Right cardiac atrium (tissue), 5 donors: ENCODE results near the gene PFKFB4. TPM values are rescaled to one million over a fixed set of nuclear protein-coding genes. Genes with fewer than 3 reads are reported as not detected.
A peak's percentile ranks its signal among the peaks of the same experiment; 100 is the strongest.
"Not testable (repeated sequence)": the region's sequence is repeated elsewhere in the genome, so short reads cannot be mapped to it uniquely, and the experiment has no call there.

ENCODE experiments used
- ATAC-seq, 2 donors: fragments of 200-7000 bp; cut with Tn5 transposase; one replicate each; pipeline versions ENCODE4 v1.8.0 to v1.9.1; 2020; ENCODE audit warnings: moderate library complexity in 2 of 2, mild to moderate bottlenecking in 1 of 2
- DNase-seq, 3 donors: peaks; one replicate each; pipeline ENCODE4 v3.0.0-alpha.2; 2020
- H3K27ac ChIP-seq: one replicate; pipeline ENCODE4 v1.5.1; 2013; ENCODE audit warnings: mild to moderate bottlenecking, low read length, control low read depth, moderate library complexity
- H3K27me3 ChIP-seq: one replicate; pipeline ENCODE4 v1.6.1; 2013; ENCODE audit not compliant: control insufficient read depth, insufficient read depth
- H3K4me1 ChIP-seq: one replicate; pipeline ENCODE4 v1.6.1; 2013; ENCODE audit warnings: low read length; ENCODE audit not compliant: control insufficient read depth, insufficient read depth
- H3K4me3 ChIP-seq: one replicate; pipeline ENCODE4 v1.5.1; 2013; ENCODE audit warnings: low read length, control low read depth
- H3K9me3 ChIP-seq: one replicate; pipeline ENCODE4 v1.6.1; 2013; ENCODE audit warnings: low read length; ENCODE audit not compliant: control insufficient read depth
- WGBS: extraction: QIAGEN DNeasy Blood & Tissue Kit; methylation state at CpG from one replicate; pipeline ENCODE4 v1.1.7; 2013; 5-methylcytosine and 5-hydroxymethylcytosine counted together
- intact Hi-C, 4 donors: fragments of 100-400 bp; cut with DNase I; formaldehyde crosslinking; loops; one replicate each; pipeline versions ENCODE4 v1.11.0 to v1.14.0; 2022 to 2023
- polyA plus RNA-seq: library from polyadenylated mRNA; stranded (reverse); fragments of 200-250 nt; gene quantifications from one replicate; pipeline ENCODE4 v1.2.3, GENCODE V29; 2013
- total RNA-seq, 4 donors: library from RNA; stranded (reverse); fragmentation: NEBNext Ultra II Directional; extraction: Animal tissue kit (Norgen Biotek cat#: 25700); gene quantifications; one replicate each; pipeline ENCODE4 v1.2.1, GENCODE V29; 2021
- donor health status: healthy with polysubstance abuse.
- donor health status: DM: no; HTN: yes; CAD: no.
- donor health status: DM: no; HTN: no; CAD: no.
- donor health status: DM: no; HTN: yes; CAD: no; lungs with severe emphysema.
- donor health status: DM: yes; HTN: yes; CAD: no.

Gene PFKFB4
- total and polyA plus RNA-seq, 5 donors, result 0.75 to 2.7 (median 2.0) TPM

- intact Hi-C loops, H3K27me3 ChIP-seq, H3K4me3 ChIP-seq, H3K27ac ChIP-seq, ATAC-seq, H3K4me1 ChIP-seq, DNase-seq, H3K9me3 ChIP-seq: not testable (repeated sequence)
- 97% methylated on average over 11 of the region's 11 CpGs for WGBS
Measured at GRCh38 chr3:48480891-48481290, 75.7 kb downstream of the PFKFB4 start.

- 79% methylated on average over 19 of the region's 19 CpGs for WGBS
- Histone ChIP-seq H3K4me1 (peaks cover 2% of the 10 kb centered on the region), H3K4me3 (no peak overlapping the region), H3K9me3 (no peaks in the 10 kb centered on the region), H3K27me3 (no peaks in the 10 kb centered on the region), H3K27ac (no peak overlapping the region)
- intact Hi-C loops, result no loop called here
- ATAC-seq (peak in 1 of 2 donors; percentile 10), DNase-seq (no peak)
Measured at GRCh38 chr3:48478626-48479555, 77.7 kb downstream of the PFKFB4 start.

DNA sequence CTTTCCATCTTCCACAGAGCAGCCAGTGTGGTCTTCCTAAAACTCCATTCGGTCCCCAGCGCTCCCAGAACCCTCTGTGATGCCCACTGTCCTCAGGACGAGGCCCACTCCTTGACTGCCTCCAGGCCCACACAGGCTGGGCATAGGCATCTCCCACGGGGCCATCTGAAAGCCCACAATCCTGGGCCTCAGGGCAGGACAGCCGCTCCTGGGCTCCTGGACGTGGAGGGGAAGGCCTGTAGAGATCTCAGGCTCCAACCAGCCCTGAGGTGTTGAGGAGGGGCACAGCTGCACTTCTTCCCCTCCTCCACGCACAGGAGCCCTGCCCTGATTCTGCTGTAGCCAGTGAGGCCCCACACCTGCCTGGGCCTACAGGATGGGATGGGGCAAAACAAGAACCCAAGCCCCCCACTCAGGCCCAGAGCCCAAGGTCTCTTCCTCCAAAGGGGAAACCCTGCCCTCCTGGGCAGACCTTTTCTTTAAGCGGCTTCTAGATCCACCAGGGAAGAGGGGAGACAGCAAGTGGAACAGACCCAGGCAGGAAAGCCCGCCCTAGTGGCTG is 78.6 kb downstream of the PFKFB4 start:
- DNase-seq (no peak), ATAC-seq (no peak)
- Histone ChIP-seq H3K4me3 (no peak overlapping the region), H3K4me1 (peaks cover 6% of the 10 kb centered on the region), H3K27ac (no peak overlapping the region), H3K27me3 (no peaks in the 10 kb centered on the region), H3K9me3 (no peaks in the 10 kb centered on the region)
- intact Hi-C loops, result no loop called here
- 76% methylated on average over 9 of the region's 9 CpGs for WGBS

DNA sequence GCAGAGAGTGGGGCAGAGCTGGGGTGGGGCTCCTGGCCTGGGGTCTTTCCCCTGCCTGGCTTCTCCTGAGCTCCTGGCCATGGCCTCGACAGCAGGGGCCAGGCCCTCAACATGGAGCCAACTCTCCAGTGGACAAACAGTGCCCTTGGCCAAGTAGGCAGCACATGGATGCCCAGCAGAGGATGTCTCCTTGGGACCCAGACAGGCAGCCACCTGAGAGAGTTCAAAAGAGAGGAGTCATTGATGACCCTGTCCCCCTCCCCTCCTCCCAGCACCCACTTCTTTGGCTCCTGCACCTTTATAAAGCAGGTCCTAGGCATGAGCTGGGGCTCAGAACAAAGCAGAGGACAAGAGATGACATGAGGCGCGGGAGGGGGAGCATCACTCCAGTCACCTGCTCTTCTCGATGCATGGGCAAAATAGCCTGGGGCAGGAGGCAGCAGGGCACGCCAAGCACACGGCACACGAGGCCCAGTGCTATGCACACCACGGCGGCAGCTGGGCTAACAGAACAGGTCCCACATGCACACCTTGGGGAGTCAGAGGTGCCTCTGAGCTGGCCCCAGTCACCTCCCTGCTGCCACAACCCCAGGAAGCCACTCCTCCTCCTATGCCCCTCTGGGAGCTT is 80.1 kb downstream of the PFKFB4 start:
- DNase-seq (no peak), ATAC-seq (no peak)
- WGBS, result 92% methylated on average over 9 of the region's 9 CpGs
- no peaks in the 10 kb centered on the region for H3K9me3 ChIP-seq
- H3K27me3 ChIP-seq, result no peaks in the 10 kb centered on the region
- peaks cover 6% of the 10 kb centered on the region for H3K4me1 ChIP-seq
- intact Hi-C loops, result no loop called here
- no peak overlapping the region for H3K4me3 ChIP-seq
- H3K27ac ChIP-seq, result no peak overlapping the region

DNA sequence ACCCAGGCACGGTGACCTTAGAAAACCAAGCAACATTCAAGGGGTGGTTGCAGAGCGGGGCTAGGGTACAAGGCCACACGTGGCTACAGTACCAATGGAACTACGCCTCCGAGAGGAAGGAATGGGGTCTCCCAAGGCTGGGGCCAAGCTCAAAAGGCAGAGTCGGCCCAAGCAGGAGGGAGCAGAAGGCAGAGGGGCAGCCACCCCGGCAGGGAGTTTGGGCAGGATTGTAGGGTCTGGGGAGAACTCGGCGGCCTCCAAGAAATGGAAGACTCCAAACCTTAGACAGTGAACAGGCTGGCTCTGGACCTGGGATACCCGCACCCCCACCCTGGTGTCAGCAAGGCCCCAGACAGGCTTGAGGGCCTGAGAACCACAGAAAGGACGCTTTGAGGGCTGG is 81.4 kb downstream of the PFKFB4 start:
- no peak for DNase-seq
- Histone ChIP-seq H3K9me3 (no peaks in the 10 kb centered on the region), H3K4me1 (peaks cover 6% of the 10 kb centered on the region), H3K27me3 (no peaks in the 10 kb centered on the region), H3K4me3 (no peak overlapping the region), H3K27ac (no peak overlapping the region)
- ATAC-seq, result no peak
- 81% methylated on average over 11 of the region's 11 CpGs for WGBS
- intact Hi-C loops, result no loop called here

DNA sequence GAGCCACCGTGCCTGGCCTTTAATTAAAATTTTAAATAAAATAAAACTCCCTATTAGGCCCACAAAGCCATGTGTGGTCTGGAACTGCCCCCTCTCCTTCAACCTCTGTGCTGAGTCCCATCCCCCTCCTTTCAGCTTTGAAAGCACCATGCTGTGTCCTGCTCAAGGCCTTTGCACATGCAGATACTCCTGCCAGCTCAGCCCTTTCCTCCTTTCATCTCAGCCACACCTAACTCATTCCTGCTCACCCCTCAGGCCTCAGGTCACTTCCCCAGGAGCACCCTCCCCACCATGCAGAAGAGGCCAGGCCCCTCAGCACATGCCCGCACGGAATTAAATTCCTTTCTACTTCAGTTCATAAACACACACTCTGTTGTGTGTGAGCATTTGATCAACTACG is 82.0 kb downstream of the PFKFB4 start:
- DNase-seq (no peak), ATAC-seq (no peak)
- no peak overlapping the region for H3K4me3 ChIP-seq
- H3K27me3 ChIP-seq, result no peaks in the 10 kb centered on the region
- H3K9me3 ChIP-seq, result no peaks in the 10 kb centered on the region
- 72% methylated on average over 4 of the region's 4 CpGs for WGBS
- no peak overlapping the region for H3K27ac ChIP-seq
- intact Hi-C loops, result no loop called here
- H3K4me1 ChIP-seq, result peaks cover 6% of the 10 kb centered on the region

DNA sequence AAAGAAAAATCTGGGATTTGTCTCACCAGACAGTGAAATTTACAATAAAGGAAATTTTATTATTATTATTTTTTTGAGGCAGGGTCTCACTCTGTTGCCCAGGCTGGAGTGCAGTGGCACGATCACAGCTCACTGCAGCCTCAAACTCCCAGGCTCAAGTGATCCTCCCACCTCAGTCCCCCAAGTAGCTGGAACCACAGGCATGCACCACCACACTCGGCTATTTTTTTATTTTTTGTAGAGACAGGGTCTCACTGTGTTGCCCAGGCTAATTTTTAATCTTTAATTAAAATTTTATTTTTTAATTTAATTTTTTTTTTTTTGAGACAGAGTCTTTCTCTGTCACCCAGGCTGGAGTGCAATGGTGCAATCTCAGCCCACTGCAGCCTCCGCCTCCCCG is 82.6 kb downstream of the PFKFB4 start:
- H3K9me3 ChIP-seq, H3K27me3 ChIP-seq, DNase-seq, intact Hi-C loops, H3K4me1 ChIP-seq, H3K27ac ChIP-seq, ATAC-seq, H3K4me3 ChIP-seq: not testable (repeated sequence)
- WGBS, result 92% methylated on average over 4 of the region's 4 CpGs

- Histone ChIP-seq H3K4me1 (peaks cover 6% of the 10 kb centered on the region), H3K4me3 (no peak overlapping the region), H3K27me3 (no peaks in the 10 kb centered on the region), H3K27ac (peak overlapping the region; percentile 99), H3K9me3 (no peaks in the 10 kb centered on the region)
- ATAC-seq, result no peak
- 60% methylated on average over 5 of the region's 5 CpGs for WGBS
- intact Hi-C loops, result no loop called here
- no peak for DNase-seq
Measured at GRCh38 chr3:48473617-48473952, 83.0 kb downstream of the PFKFB4 start.

DNA sequence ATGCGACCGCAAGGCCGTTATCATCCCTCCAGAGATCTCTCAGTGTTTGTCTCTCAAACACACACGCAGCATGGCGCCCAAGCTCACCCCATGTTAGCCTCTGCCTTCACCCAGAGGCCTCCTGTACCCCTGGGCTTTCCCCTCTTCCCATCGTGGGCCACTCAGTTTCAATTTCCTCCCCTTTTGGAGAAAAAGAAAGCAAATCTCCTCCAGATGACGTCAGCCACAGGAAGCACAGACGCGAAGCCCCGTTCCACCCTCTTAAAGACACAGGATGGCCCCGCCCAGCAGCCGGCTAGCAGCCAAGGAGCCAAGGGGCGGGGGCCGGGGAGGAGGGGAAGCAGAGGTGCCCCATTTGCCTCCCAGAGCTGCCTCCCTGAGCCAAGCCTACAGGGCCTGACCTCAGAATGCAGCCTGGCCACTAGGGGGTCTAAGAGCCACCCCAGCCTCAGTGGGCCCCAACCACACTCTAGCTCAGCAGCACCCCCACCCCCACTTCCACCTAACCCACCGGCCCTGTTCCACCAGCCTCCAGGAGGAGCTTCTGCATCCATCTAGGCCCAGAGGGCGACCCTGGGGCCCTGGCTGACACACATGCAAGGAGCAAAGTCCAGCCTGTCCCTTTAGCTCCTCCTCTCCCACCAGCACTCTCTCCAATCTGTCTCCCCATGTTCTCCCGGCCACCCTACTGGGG is 83.5 kb downstream of the PFKFB4 start:
- Histone ChIP-seq H3K4me3 (peak overlapping the region; percentile 89), H3K4me1 (peaks cover 11% of the 10 kb centered on the region), H3K27me3 (no peaks in the 10 kb centered on the region), H3K27ac (peak overlapping the region; percentile 99), H3K9me3 (no peaks in the 10 kb centered on the region)
- ATAC-seq (peak; percentile 93), DNase-seq (peak; percentile 94 to 97 (median 97))
- 1% methylated on average over 17 of the region's 17 CpGs for WGBS
- intact Hi-C loops, result no loop called here

DNA sequence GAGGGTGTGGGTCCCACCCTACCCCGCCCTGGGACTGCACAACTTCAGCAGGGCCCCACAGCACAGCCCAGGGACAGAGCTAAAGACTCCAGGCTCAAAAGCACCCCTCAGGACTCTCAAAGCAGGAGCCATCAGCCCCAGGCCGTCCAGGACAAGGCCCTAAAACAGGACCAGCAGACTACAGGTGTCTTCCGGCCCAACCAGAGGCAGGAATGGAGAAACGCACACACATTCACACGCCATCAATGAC is 84.0 kb downstream of the PFKFB4 start:
- peak; percentile 45 to 73 for ATAC-seq
- intact Hi-C loops, result no loop called here

DNA sequence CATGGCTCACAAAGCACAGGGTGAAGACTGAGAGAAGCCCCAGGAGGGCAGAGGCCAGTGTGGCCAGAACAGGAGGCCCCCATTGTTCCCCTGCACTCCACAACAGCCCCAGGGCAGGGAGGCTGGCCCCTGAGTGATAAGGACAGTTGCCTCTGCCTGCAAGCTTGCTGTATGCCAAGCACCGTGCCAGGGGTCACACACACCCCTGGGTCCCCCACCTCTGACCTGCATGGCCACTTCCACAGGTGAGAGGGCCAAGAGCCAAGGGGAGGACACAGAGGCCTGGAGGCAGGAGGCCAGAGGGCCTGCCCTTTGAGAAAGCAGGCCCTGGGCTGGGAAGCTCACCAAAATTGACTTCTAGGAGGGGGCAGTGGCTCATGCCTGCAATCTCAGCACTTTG is 86.3 kb downstream of the PFKFB4 start:
- H3K27me3 ChIP-seq, result no peaks in the 10 kb centered on the region
- peaks cover 9% of the 10 kb centered on the region for H3K4me1 ChIP-seq
- no peaks in the 10 kb centered on the region for H3K9me3 ChIP-seq
- DNase-seq, result no peak
- WGBS, result 43% methylated on average over 1 of the region's 1 CpG
- no peak for ATAC-seq
- no peak overlapping the region for H3K4me3 ChIP-seq
- intact Hi-C loops, result no loop called here
- H3K27ac ChIP-seq, result no peak overlapping the region

More for the DNA sequence above, 84.0 kb downstream of the PFKFB4 start:
- peak in 2 of 3 donors; percentile 49 to 74 for DNase-seq
- Histone ChIP-seq H3K4me3 (peak overlapping the region; percentile 89), H3K27me3 (no peaks in the 10 kb centered on the region), H3K27ac (peak overlapping the region; percentile 99), H3K4me1 (peaks cover 11% of the 10 kb centered on the region), H3K9me3 (no peaks in the 10 kb centered on the region)
- WGBS, result 3% methylated on average over 5 of the region's 5 CpGs
